ENCODE data around the gene LSM5.

Gene LSM5

GRCh38 chr7:32490127-32490796 lies at the start of gene LSM5:
LSM5 (minus strand) TSS chr7:32490380; CDS start chr7:32490365, 15 bp downstream.
- ChIA-PET CTCF (interaction anchor here (0.6 to 1.6 kb wide), 6 partner anchors 10 to 618 kb away, joined by 3 to 5 read pairs (median 4); no protein-coding TSS in a partner anchor), POLR2A (no interaction called here)
- no peak for TF ChIP-seq CTCF (IDR thresholded peaks at IDR 0.05; ENCODE audit: control extremely low read depth, extremely low read depth, low read depth, missing control alignments)
- peak; percentile 83 for DNase-seq (ENCODE audit: extremely low spot score)

GRCh38 chr7:32539366-32539765 lies 49.2 kb upstream of the LSM5 start:
- DNase-seq (ENCODE audit: extremely low spot score) = no peak
- CTCF ChIA-PET = no interaction called here
- POLR2A ChIA-PET = no interaction called here
- no peak for TF ChIP-seq CTCF (IDR thresholded peaks at IDR 0.05; ENCODE audit: control extremely low read depth, extremely low read depth, low read depth, missing control alignments)

GRCh38 chr7:32537760-32538159 lies 47.6 kb upstream of the LSM5 start:
- POLR2A ChIA-PET = no interaction called here
- TF ChIP-seq CTCF (IDR thresholded peaks at IDR 0.05; ENCODE audit: control extremely low read depth, extremely low read depth, low read depth, missing control alignments) = no peak
- CTCF ChIA-PET = interaction anchor here (1.3 to 1.7 kb wide), 2 partner anchors 15 to 21 kb away, joined by 3 to 5 read pairs; no protein-coding TSS in a partner anchor
- no peak for DNase-seq (ENCODE audit: extremely low spot score)

- POLR2A ChIA-PET = no interaction called here
- no peak for TF ChIP-seq CTCF (IDR thresholded peaks at IDR 0.05; ENCODE audit: control extremely low read depth, extremely low read depth, low read depth, missing control alignments)
- no peak for DNase-seq (ENCODE audit: extremely low spot score)
- CTCF ChIA-PET = interaction anchor here (1.3 to 1.7 kb wide), 2 partner anchors 17 to 20 kb away, joined by 3 to 5 read pairs; no protein-coding TSS in a partner anchor
Observed at GRCh38 chr7:32536585-32536984, 46.4 kb upstream of the LSM5 start.

GRCh38 chr7:32536016-32536415 lies 45.8 kb upstream of the LSM5 start:
- no peak for TF ChIP-seq CTCF (IDR thresholded peaks at IDR 0.05; ENCODE audit: control extremely low read depth, extremely low read depth, low read depth, missing control alignments)
- DNase-seq (ENCODE audit: extremely low spot score) = no peak
- ChIA-PET POLR2A (no interaction called here), CTCF (interaction anchor here (1.0 kb wide), 1 partner anchor 9 kb away, joined by 7 read pairs; no protein-coding TSS in a partner anchor)

- CTCF ChIA-PET = interaction anchor here (1.0 kb wide), 1 partner anchor 10 kb away, joined by 7 read pairs; no protein-coding TSS in a partner anchor
- POLR2A ChIA-PET = no interaction called here
- DNase-seq (ENCODE audit: extremely low spot score) = peak; percentile 33
- TF ChIP-seq CTCF (IDR thresholded peaks at IDR 0.05; ENCODE audit: control extremely low read depth, extremely low read depth, low read depth, missing control alignments) = no peak
Observed at GRCh38 chr7:32535162-32535702, 45.1 kb upstream of the LSM5 start.

Data from GM10248 (cell line).